Measurements from ENCODE around the gene LPCAT1. TPM values are rescaled to one million over a fixed set of nuclear protein-coding genes. Genes with fewer than 3 reads are reported as not detected.

Gene LPCAT1
- total and polyA plus RNA-seq, 2 of the 13 experiments (the other 11 are each of a cell fraction or from before 2014, with no cell fraction given), result 29.8 to 90.6 TPM

DNA sequence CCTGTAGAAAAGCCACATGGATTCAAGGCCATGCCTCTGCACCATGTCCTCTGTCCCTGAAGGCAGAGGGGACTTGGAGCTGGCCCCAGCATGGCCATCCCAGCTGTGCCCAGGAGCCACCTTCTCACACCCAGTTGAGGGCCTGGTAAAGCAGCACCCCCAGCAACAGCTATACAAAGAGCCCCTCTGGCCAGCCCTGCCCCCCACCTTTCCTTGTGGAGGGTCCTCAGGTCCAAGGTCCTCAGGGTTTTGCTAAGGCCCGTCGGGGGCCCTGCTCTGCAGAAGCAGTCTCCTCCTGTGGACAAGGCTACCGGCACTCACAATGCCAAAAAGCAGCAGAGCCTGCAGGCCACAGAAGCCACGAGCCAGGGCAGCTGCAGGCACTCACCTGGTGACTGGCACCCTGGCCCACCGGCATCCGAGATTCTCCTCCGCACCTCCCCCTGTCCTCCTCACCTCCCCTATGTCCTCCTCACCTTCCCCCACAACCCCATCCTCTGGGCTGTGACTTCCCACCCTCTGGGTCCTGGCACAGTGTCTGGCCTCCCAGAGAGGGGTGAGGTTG is 39.9 kb upstream of the LPCAT1 start (continued):
- TF ChIP-seq, protein P1, sequence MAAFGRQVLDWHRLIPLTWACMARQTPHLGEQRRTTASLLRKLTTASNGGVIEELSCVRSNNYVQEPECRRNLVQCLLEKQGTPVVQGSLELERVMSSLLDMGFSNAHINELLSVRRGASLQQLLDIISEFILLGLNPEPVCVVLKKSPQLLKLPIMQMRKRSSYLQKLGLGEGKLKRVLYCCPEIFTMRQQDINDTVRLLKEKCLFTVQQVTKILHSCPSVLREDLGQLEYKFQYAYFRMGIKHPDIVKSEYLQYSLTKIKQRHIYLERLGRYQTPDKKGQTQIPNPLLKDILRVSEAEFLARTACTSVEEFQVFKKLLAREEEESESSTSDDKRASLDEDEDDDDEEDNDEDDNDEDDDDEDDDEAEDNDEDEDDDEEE (CRISPR knock-in tag; IDR thresholded peaks at IDR 0.05), result no peak
- TF ChIP-seq MLLT10 (CRISPR knock-in tag; IDR thresholded peaks at IDR 0.05) (no peak), IKZF4 (CRISPR knock-in tag; IDR thresholded peaks at IDR 0.05; ENCODE audit: borderline replicate concordance, low read depth, not compliant biosample characterization) (no peak), CC2D1A (CRISPR knock-in tag; IDR thresholded peaks at IDR 0.05) (no peak), RORA (CRISPR knock-in tag; IDR thresholded peaks at IDR 0.05) (no peak), JUN (CRISPR knock-in tag; IDR thresholded peaks at IDR 0.05) (no peak), ZNF780A (CRISPR knock-in tag; IDR thresholded peaks at IDR 0.05) (no peak), ZNF839 (CRISPR knock-in tag; IDR thresholded peaks at IDR 0.05; ENCODE audit: borderline replicate concordance) (no peak), KAT2B (IDR thresholded peaks at IDR 0.05; ENCODE audit: borderline replicate concordance, low read depth, low read length) (no peak), RBFOX2 (IDR thresholded peaks at IDR 0.05; ENCODE audit: low read depth, low read length) (no peak), ZNF660 (CRISPR knock-in tag; IDR thresholded peaks at IDR 0.05; ENCODE audit: borderline replicate concordance, low read depth) (no peak), ZBTB3 (CRISPR knock-in tag; IDR thresholded peaks at IDR 0.05; ENCODE audit: borderline replicate concordance, low read depth) (0 out of 2 replicates have a peak, but pooled peaks have one; percentile 64), ZNF547 (CRISPR knock-in tag; IDR thresholded peaks at IDR 0.05) (no peak), IRF2 (CRISPR knock-in tag; IDR thresholded peaks at IDR 0.05) (no peak), ZNF451 (CRISPR knock-in tag; IDR thresholded peaks at IDR 0.05) (no peak), DR1 (CRISPR knock-in tag; IDR thresholded peaks at IDR 0.05) (no peak), RARG (CRISPR knock-in tag; IDR thresholded peaks at IDR 0.05; ENCODE audit: low read depth) (no peak), HNRNPK (IDR thresholded peaks at IDR 0.05; ENCODE audit: low read depth, low read length, poor library complexity, severe bottlenecking) (no peak), MIER3 (CRISPR knock-in tag; IDR thresholded peaks at IDR 0.05; ENCODE audit: borderline replicate concordance) (no peak), ZNF564 (CRISPR knock-in tag; IDR thresholded peaks at IDR 0.05) (peak; percentile 58; the same call in 1 of the 2 replicates), ADNP (CRISPR knock-in tag; IDR thresholded peaks at IDR 0.05) (no peak), ZSCAN22 (CRISPR knock-in tag; IDR thresholded peaks at IDR 0.05) (no peak), TSC22D2 (CRISPR knock-in tag; IDR thresholded peaks at IDR 0.05; ENCODE audit: borderline replicate concordance) (no peak), MXD4 (CRISPR knock-in tag; IDR thresholded peaks at IDR 0.05) (no peak)
- TF ChIP-seq, protein P2, sequence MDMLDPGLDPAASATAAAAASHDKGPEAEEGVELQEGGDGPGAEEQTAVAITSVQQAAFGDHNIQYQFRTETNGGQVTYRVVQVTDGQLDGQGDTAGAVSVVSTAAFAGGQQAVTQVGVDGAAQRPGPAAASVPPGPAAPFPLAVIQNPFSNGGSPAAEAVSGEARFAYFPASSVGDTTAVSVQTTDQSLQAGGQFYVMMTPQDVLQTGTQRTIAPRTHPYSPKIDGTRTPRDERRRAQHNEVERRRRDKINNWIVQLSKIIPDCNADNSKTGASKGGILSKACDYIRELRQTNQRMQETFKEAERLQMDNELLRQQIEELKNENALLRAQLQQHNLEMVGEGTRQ (IDR thresholded peaks at IDR 0.05; ENCODE audit: low read depth, low read length), result no peak
- TF ChIP-seq, protein P2 (CRISPR knock-in tag; IDR thresholded peaks at IDR 0.05; ENCODE audit: borderline replicate concordance), result no peak
- TF ChIP-seq, protein P3, sequence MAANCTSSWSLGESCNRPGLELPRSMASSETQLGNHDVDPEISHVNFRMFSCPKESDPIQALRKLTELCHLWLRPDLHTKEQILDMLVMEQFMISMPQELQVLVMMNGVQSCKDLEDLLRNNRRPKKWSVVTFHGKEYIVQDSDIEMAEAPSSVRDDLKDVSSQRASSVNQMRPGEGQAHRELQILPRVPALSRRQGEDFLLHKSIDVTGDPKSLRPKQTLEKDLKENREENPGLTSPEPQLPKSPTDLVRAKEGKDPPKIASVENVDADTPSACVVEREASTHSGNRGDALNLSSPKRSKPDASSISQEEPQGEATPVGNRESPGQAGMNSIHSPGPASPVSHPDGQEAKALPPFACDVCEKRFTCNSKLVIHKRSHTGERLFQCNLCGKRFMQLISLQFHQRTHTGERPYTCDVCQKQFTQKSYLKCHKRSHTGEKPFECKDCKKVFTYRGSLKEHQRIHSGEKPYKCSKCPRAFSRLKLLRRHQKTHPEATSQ (CRISPR knock-in tag; IDR thresholded peaks at IDR 0.05; ENCODE audit: borderline replicate concordance), result no peak

Data from HepG2 (cell line).